GM12892 (cell line): Measurements from ENCODE around the gene LRFN4.

ENCODE experiments used
- POLR2AphosphoS5 ChIP-seq: IDR thresholded peaks from 2 replicates; pipeline ENCODE4 v1.6.1; 2011; ENCODE audit warnings: low read depth, low read length, control low read depth
- TAF1 ChIP-seq: IDR thresholded peaks from 2 replicates; pipeline ENCODE4 v1.6.1; 2011; ENCODE audit warnings: low read depth, mild to moderate bottlenecking, control low read depth, low read length, borderline replicate concordance

DNA sequence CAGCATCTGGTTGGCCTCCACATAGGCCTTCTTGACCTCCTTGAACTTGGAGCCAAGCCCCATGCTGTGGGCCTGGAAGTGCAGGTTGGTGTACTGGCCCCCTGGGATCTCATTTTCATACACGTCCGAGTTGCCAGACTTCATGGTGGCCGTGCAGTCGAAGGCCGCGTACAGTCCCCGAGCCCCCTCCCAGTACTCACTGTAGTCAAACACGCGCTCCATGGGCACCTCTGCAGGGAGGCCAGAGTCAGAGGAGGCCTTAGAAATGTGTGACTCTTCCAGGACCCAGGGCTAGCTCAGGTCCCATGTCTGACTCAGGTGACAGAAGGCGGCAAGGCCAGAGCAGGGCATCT, 6.7 kb upstream of the LRFN4 start:
- TF ChIP-seq POLR2AphosphoS5 = no peak
- no peak for TF ChIP-seq TAF1
